ENCODE results near the gene RAB30. TPM values are rescaled to one million over a fixed set of nuclear protein-coding genes. Genes with fewer than 3 reads are reported as not detected.

RAB30 gene
- total RNA-seq, 1 experiment from 2014 or later = 1.5 TPM

DNA sequence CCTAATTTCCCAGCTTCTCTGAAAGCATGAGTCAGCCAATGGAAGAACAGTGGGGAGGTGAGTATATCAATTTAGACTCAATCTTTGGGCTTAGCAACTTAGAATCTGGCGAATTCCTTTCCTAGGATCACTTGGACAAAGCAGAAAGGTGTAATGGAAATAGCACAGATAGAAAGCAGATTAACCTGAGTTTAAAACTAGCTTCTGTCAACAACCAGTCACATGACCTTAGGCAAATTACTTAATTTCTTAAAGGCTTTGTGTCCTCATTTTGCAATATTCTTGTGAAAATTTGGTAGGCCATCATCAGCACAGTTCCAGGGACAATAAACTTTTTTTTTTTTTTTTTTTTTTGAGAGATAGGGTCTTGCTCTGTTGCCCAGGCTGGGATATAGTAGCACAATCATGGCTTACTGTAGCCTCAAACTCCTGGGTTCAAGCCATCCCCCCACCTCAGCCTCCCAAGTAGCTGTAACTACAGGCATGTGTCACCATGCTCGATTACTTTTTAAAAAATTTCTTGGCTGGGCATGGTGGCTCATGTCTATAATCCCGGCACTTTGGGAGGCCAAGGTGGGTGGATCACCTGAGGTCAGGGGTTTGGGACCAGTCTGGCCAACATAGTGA, 44.4 kb upstream of the RAB30 start:
- no TSS peak for BruUV-seq (replicated peaks)
- Mint-ChIP-seq H3K27me3 (ENCODE audit: unreplicated experiment) (no peaks in the 10 kb centered on the region), H3K4me3 (ENCODE audit: low read depth, unreplicated experiment) (no peak overlapping the region), H3K4me1 (ENCODE audit: low read depth, unreplicated experiment) (no peaks in the 10 kb centered on the region), H3K9me3 (ENCODE audit: low read depth, unreplicated experiment) (no peaks in the 10 kb centered on the region), H3K36me3 (ENCODE audit: insufficient read depth, unreplicated experiment) (no peaks in the 10 kb centered on the region), H3K27ac (ENCODE audit: unreplicated experiment) (no peak overlapping the region)
- intact Hi-C loops (cut with micrococcal nuclease; ENCODE audit: unreplicated experiment) = no loop called here
- TF ChIP-seq CTCF (IDR thresholded peaks at IDR 0.05; ENCODE audit: unreplicated experiment) = no peak
- DNase-seq = no peak
- CTCF ChIA-PET = no interaction called here

DNA sequence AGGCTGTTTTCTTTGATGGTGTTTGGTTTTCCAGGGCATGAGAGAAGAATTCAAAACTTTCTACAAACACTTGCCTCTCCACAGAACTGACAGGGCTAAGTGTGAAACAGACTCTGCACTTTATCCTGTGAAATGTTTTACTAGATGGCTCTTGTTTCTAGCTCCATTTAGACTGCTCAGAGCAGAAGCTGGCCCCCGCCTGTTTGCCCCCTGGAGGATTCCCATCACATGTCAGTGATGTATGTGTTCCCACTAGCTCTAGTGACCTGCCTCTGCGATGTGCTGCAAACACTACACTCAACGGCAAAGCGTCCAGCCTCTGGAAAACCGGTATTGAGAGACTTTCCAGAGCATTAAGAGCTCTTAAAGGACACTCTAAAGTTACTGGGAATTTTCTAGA, 43.9 kb upstream of the RAB30 start:
- Mint-ChIP-seq H3K36me3 (ENCODE audit: insufficient read depth, unreplicated experiment) (no peaks in the 10 kb centered on the region), H3K27me3 (ENCODE audit: unreplicated experiment) (no peaks in the 10 kb centered on the region), H3K27ac (ENCODE audit: unreplicated experiment) (no peak overlapping the region), H3K4me1 (ENCODE audit: low read depth, unreplicated experiment) (no peaks in the 10 kb centered on the region), H3K4me3 (ENCODE audit: low read depth, unreplicated experiment) (no peak overlapping the region), H3K9me3 (ENCODE audit: low read depth, unreplicated experiment) (no peaks in the 10 kb centered on the region)
- intact Hi-C loops (cut with micrococcal nuclease; ENCODE audit: unreplicated experiment) = no loop called here
- CTCF ChIA-PET = no interaction called here
- no TSS peak for BruUV-seq (replicated peaks)
- TF ChIP-seq CTCF (IDR thresholded peaks at IDR 0.05; ENCODE audit: unreplicated experiment) = no peak
- DNase-seq = no peak

DNA sequence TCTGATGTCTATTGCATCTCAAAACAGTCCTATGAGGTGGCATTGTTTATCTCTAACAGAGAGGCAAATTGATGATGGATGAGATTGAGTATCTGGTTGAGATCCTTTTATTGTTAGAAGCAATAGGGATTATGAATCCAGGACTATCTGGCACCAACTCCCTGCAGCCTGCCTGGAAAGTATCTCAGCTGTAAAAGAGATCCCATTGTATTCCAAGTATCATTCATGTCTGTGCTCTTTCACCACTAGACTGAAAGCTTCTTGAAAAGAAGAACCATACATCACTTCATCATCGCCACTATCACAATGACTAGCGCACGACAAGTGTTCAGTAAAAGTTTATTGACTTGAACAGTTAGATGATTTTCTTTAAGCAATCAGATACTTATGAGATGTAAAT, 43.3 kb upstream of the RAB30 start:
- intact Hi-C loops (cut with micrococcal nuclease; ENCODE audit: unreplicated experiment) = no loop called here
- no peaks in the 10 kb centered on the region for H3K4me1 Mint-ChIP-seq (ENCODE audit: low read depth, unreplicated experiment)
- no peaks in the 10 kb centered on the region for H3K36me3 Mint-ChIP-seq (ENCODE audit: insufficient read depth, unreplicated experiment)
- CTCF ChIA-PET = no interaction called here
- no TSS peak for BruUV-seq (replicated peaks)
- H3K27me3 Mint-ChIP-seq (ENCODE audit: unreplicated experiment) = no peaks in the 10 kb centered on the region
- H3K9me3 Mint-ChIP-seq (ENCODE audit: low read depth, unreplicated experiment) = no peaks in the 10 kb centered on the region
- DNase-seq = no peak
- TF ChIP-seq CTCF (IDR thresholded peaks at IDR 0.05; ENCODE audit: unreplicated experiment) = no peak
- no peak overlapping the region for H3K4me3 Mint-ChIP-seq (ENCODE audit: low read depth, unreplicated experiment)
- H3K27ac Mint-ChIP-seq (ENCODE audit: unreplicated experiment) = no peak overlapping the region

DNA sequence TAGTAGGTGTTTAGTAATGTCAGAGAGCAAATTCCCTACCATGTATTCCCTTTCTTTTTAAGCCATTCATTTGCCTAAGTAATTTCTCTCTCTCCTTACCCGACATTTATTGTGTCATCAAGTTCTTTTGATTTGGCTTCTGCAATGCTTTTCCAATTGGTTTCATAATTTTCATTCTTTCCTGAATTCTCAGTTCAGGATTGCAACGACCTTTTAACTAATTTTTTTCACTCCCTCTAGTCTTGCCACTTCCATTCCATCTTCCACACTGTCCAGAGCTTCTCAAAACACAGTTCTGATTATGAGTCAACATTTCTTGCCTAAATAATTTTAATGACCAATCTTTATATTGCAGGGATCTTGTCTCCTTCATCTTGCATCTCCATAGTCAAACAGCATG, 41.2 kb upstream of the RAB30 start:
- H3K9me3 Mint-ChIP-seq (ENCODE audit: low read depth, unreplicated experiment) = no peaks in the 10 kb centered on the region
- intact Hi-C loops (cut with micrococcal nuclease; ENCODE audit: unreplicated experiment) = no loop called here
- CTCF ChIA-PET = no interaction called here
- no peak for DNase-seq
- no peaks in the 10 kb centered on the region for H3K4me1 Mint-ChIP-seq (ENCODE audit: low read depth, unreplicated experiment)
- H3K27ac Mint-ChIP-seq (ENCODE audit: unreplicated experiment) = no peak overlapping the region
- no peaks in the 10 kb centered on the region for H3K27me3 Mint-ChIP-seq (ENCODE audit: unreplicated experiment)
- H3K4me3 Mint-ChIP-seq (ENCODE audit: low read depth, unreplicated experiment) = no peak overlapping the region
- no TSS peak for BruUV-seq (replicated peaks)
- no peak for TF ChIP-seq CTCF (IDR thresholded peaks at IDR 0.05; ENCODE audit: unreplicated experiment)
- H3K36me3 Mint-ChIP-seq (ENCODE audit: insufficient read depth, unreplicated experiment) = no peaks in the 10 kb centered on the region

Data from Calu3 (cell line).